Measurements from ENCODE around the gene RCHY1. TPM values are rescaled to one million over a fixed set of nuclear protein-coding genes. Genes with fewer than 3 reads are reported as not detected.

Gene RCHY1
- total and polyA plus RNA-seq, 7 experiments from 2014 or later, result 23.0 to 37.8 (median 29.6) TPM

GRCh38 chr4:75477201-75477600 lies 37.0 kb downstream of the RCHY1 start:
- ChIA-PET CTCF (no interaction called here), POLR2A (no interaction called here)
- DNase-seq (no peak), ATAC-seq (no peak)
- no peaks in the 10 kb centered on the region for H3K27me3 ChIP-seq (ENCODE audit: control insufficient read depth in 2 of 2, insufficient read depth in 2 of 2, low read length in 2 of 2)
- Mint-ChIP-seq H3K27me3 (no peaks in the 10 kb centered on the region), H3K27ac (no peak overlapping the region), H3K4me1 (peaks cover 0 to 5% (median 0%) of the 10 kb centered on the region in 7 donors), H3K36me3 (peaks cover 33 to 79% (median 73%) of the 10 kb centered on the region in 5 donors), H3K9me3 (peaks cover 0 to 21% (median 3%) of the 10 kb centered on the region in 11 donors), H3K4me3 (no peak overlapping the region)
- H3K9me3 ChIP-seq (ENCODE audit: control insufficient read depth in 2 of 3, low read length in 3 of 3), result no peaks in the 10 kb centered on the region
- no peak overlapping the region for H3K27ac ChIP-seq (ENCODE audit: low read depth, low read length)
- H3K36me3 ChIP-seq (ENCODE audit: control insufficient read depth in 2 of 3, insufficient read depth in 3 of 3, low read length in 3 of 3), result peaks cover 3 to 45% (median 4%) of the 10 kb centered on the region in 3 experiments
- no peak overlapping the region for H3K4me3 ChIP-seq (ENCODE audit: low read length)
- H3K4me1 ChIP-seq (ENCODE audit: control insufficient read depth in 2 of 2, insufficient read depth in 2 of 2, low read length in 2 of 2), result no peaks in the 10 kb centered on the region
- intact Hi-C loops (cut with micrococcal nuclease), result no loop called here

- H3K27ac Mint-ChIP-seq, result peak overlapping the region in 1 of 9 donors; percentile 29
- DNase-seq (no peak), ATAC-seq (no peak)
- no peaks in the 10 kb centered on the region for H3K27me3 Mint-ChIP-seq
- H3K4me1 ChIP-seq (ENCODE audit: control insufficient read depth in 2 of 2, insufficient read depth in 2 of 2, low read length in 2 of 2), result no peaks in the 10 kb centered on the region
- H3K4me3 ChIP-seq (ENCODE audit: low read length), result no peak overlapping the region
- H3K9me3 ChIP-seq (ENCODE audit: control insufficient read depth in 2 of 3, low read length in 3 of 3), result no peaks in the 10 kb centered on the region
- no peak overlapping the region for H3K4me3 Mint-ChIP-seq
- ChIA-PET POLR2A (no interaction called here), CTCF (no interaction called here)
- H3K36me3 Mint-ChIP-seq, result peaks cover 4 to 36% (median 24%) of the 10 kb centered on the region in 5 donors
- H3K36me3 ChIP-seq (ENCODE audit: control insufficient read depth in 2 of 3, insufficient read depth in 3 of 3, low read length in 3 of 3), result peaks cover 0 to 3% (median 0%) of the 10 kb centered on the region in 3 experiments
- peaks cover 0 to 4% (median 0%) of the 10 kb centered on the region in 7 donors for H3K4me1 Mint-ChIP-seq
- H3K9me3 Mint-ChIP-seq, result peaks cover 0 to 2% (median 0%) of the 10 kb centered on the region in 11 donors
- no peak overlapping the region for H3K27ac ChIP-seq (ENCODE audit: low read depth, low read length)
- H3K27me3 ChIP-seq (ENCODE audit: control insufficient read depth in 2 of 2, insufficient read depth in 2 of 2, low read length in 2 of 2), result no peaks in the 10 kb centered on the region
- intact Hi-C loops (cut with micrococcal nuclease), result no loop called here
These were observed 43.5 kb downstream of the RCHY1 start for GRCh38 chr4:75470738-75471137.

- Mint-ChIP-seq H3K4me3 (no peak overlapping the region), H3K36me3 (peaks cover 4 to 34% (median 16%) of the 10 kb centered on the region in 5 donors), H3K27me3 (no peaks in the 10 kb centered on the region), H3K27ac (no peak overlapping the region), H3K9me3 (peaks cover 0 to 5% (median under 1%) of the 10 kb centered on the region in 11 donors), H3K4me1 (peaks cover 0 to 4% (median 0%) of the 10 kb centered on the region in 7 donors)
- H3K36me3 ChIP-seq (ENCODE audit: control insufficient read depth in 2 of 3, insufficient read depth in 3 of 3, low read length in 3 of 3), result peaks cover 0 to 3% (median 0%) of the 10 kb centered on the region in 3 experiments
- H3K4me1 ChIP-seq (ENCODE audit: control insufficient read depth in 2 of 2, insufficient read depth in 2 of 2, low read length in 2 of 2), result no peaks in the 10 kb centered on the region
- H3K27me3 ChIP-seq (ENCODE audit: control insufficient read depth in 2 of 2, insufficient read depth in 2 of 2, low read length in 2 of 2), result no peaks in the 10 kb centered on the region
- intact Hi-C loops (cut with micrococcal nuclease), result no loop called here
- CTCF ChIA-PET, result no interaction called here
- DNase-seq, result no peak
- no peak overlapping the region for H3K27ac ChIP-seq (ENCODE audit: low read depth, low read length)
- ATAC-seq, result no peak
- H3K4me3 ChIP-seq (ENCODE audit: low read length), result no peak overlapping the region
- H3K9me3 ChIP-seq (ENCODE audit: control insufficient read depth in 2 of 3, low read length in 3 of 3), result no peaks in the 10 kb centered on the region
- POLR2A ChIA-PET, result no interaction called here
These were observed 44.3 kb downstream of the RCHY1 start for GRCh38 chr4:75469896-75470295.

- POLR2A ChIA-PET, result no interaction called here
- no peaks in the 10 kb centered on the region for H3K4me1 Mint-ChIP-seq
- peaks cover 0 to 27% (median 5%) of the 10 kb centered on the region in 11 donors for H3K9me3 Mint-ChIP-seq
- peaks cover 0 to 17% (median 8%) of the 10 kb centered on the region in 5 donors for H3K27me3 Mint-ChIP-seq
- CTCF ChIA-PET, result no interaction called here
- no peak overlapping the region for H3K4me3 Mint-ChIP-seq
- H3K27ac Mint-ChIP-seq, result no peak overlapping the region
- H3K4me3 ChIP-seq (ENCODE audit: low read length), result no peak overlapping the region
- intact Hi-C loops (cut with micrococcal nuclease), result no loop called here
- no peak overlapping the region for H3K27ac ChIP-seq (ENCODE audit: low read depth, low read length)
- H3K4me1 ChIP-seq (ENCODE audit: control insufficient read depth in 2 of 2, insufficient read depth in 2 of 2, low read length in 2 of 2), result no peaks in the 10 kb centered on the region
- H3K27me3 ChIP-seq (ENCODE audit: control insufficient read depth in 2 of 2, insufficient read depth in 2 of 2, low read length in 2 of 2), result peaks cover 0 to 4% of the 10 kb centered on the region in 2 donors
- DNase-seq (no peak), ATAC-seq (no peak)
- H3K9me3 ChIP-seq (ENCODE audit: control insufficient read depth in 2 of 3, low read length in 3 of 3), result no peaks in the 10 kb centered on the region
- peaks cover 0 to 4% (median 0%) of the 10 kb centered on the region in 5 donors for H3K36me3 Mint-ChIP-seq
- no peaks in the 10 kb centered on the region for H3K36me3 ChIP-seq (ENCODE audit: control insufficient read depth in 2 of 3, insufficient read depth in 3 of 3, low read length in 3 of 3)
These were observed 56.8 kb downstream of the RCHY1 start for GRCh38 chr4:75457365-75457764.

GRCh38 chr4:75434105-75434504 lies 80.1 kb downstream of the RCHY1 start:
- Mint-ChIP-seq H3K27me3 (peaks cover 0 to 45% (median 31%) of the 10 kb centered on the region in 5 donors), H3K4me1 (no peaks in the 10 kb centered on the region), H3K36me3 (peaks cover 0 to 18% (median 4%) of the 10 kb centered on the region in 5 donors), H3K4me3 (no peak overlapping the region), H3K27ac (no peak overlapping the region), H3K9me3 (peaks cover 6 to 32% (median 21%) of the 10 kb centered on the region in 11 donors)
- no peak overlapping the region for H3K27ac ChIP-seq (ENCODE audit: low read depth, low read length)
- H3K27me3 ChIP-seq (ENCODE audit: control insufficient read depth in 2 of 2, insufficient read depth in 2 of 2, low read length in 2 of 2), result no peaks in the 10 kb centered on the region
- ATAC-seq, result no peak
- DNase-seq, result no peak
- ChIA-PET CTCF (no interaction called here), POLR2A (no interaction called here)
- no peaks in the 10 kb centered on the region for H3K4me1 ChIP-seq (ENCODE audit: control insufficient read depth in 2 of 2, insufficient read depth in 2 of 2, low read length in 2 of 2)
- intact Hi-C loops (cut with micrococcal nuclease), result no loop called here
- no peaks in the 10 kb centered on the region for H3K36me3 ChIP-seq (ENCODE audit: control insufficient read depth in 2 of 3, insufficient read depth in 3 of 3, low read length in 3 of 3)
- H3K9me3 ChIP-seq (ENCODE audit: control insufficient read depth in 2 of 3, low read length in 3 of 3), result no peaks in the 10 kb centered on the region
- H3K4me3 ChIP-seq (ENCODE audit: low read length), result no peak overlapping the region

GRCh38 chr4:75432683-75433082 lies 81.5 kb downstream of the RCHY1 start:
- Mint-ChIP-seq H3K27me3 (peaks cover 0 to 45% (median 30%) of the 10 kb centered on the region in 5 donors), H3K9me3 (peaks cover 6 to 29% (median 18%) of the 10 kb centered on the region in 11 donors), H3K4me1 (no peaks in the 10 kb centered on the region), H3K27ac (no peak overlapping the region), H3K36me3 (peaks cover 0 to 18% (median 4%) of the 10 kb centered on the region in 5 donors), H3K4me3 (no peak overlapping the region)
- Histone ChIP-seq H3K4me1 (ENCODE audit: control insufficient read depth in 2 of 2, insufficient read depth in 2 of 2, low read length in 2 of 2) (no peaks in the 10 kb centered on the region), H3K27me3 (ENCODE audit: control insufficient read depth in 2 of 2, insufficient read depth in 2 of 2, low read length in 2 of 2) (no peaks in the 10 kb centered on the region), H3K36me3 (ENCODE audit: control insufficient read depth in 2 of 3, insufficient read depth in 3 of 3, low read length in 3 of 3) (no peaks in the 10 kb centered on the region), H3K9me3 (ENCODE audit: control insufficient read depth in 2 of 3, low read length in 3 of 3) (no peaks in the 10 kb centered on the region), H3K27ac (ENCODE audit: low read depth, low read length) (no peak overlapping the region), H3K4me3 (ENCODE audit: low read length) (no peak overlapping the region)
- intact Hi-C loops (cut with micrococcal nuclease), result no loop called here
- POLR2A ChIA-PET, result no interaction called here
- CTCF ChIA-PET, result no interaction called here
- DNase-seq (no peak), ATAC-seq (no peak)

- Histone ChIP-seq H3K9me3 (ENCODE audit: control insufficient read depth in 2 of 3, low read length in 3 of 3) (no peaks in the 10 kb centered on the region), H3K27me3 (ENCODE audit: control insufficient read depth in 2 of 2, insufficient read depth in 2 of 2, low read length in 2 of 2) (no peaks in the 10 kb centered on the region), H3K4me3 (ENCODE audit: low read length) (no peak overlapping the region), H3K36me3 (ENCODE audit: control insufficient read depth in 2 of 3, insufficient read depth in 3 of 3, low read length in 3 of 3) (no peaks in the 10 kb centered on the region), H3K27ac (ENCODE audit: low read depth, low read length) (no peak overlapping the region), H3K4me1 (ENCODE audit: control insufficient read depth in 2 of 2, insufficient read depth in 2 of 2, low read length in 2 of 2) (no peaks in the 10 kb centered on the region)
- ChIA-PET CTCF (no interaction called here), POLR2A (no interaction called here)
- peaks cover 0 to 12% (median 3%) of the 10 kb centered on the region in 11 donors for H3K9me3 Mint-ChIP-seq
- no peaks in the 10 kb centered on the region for H3K4me1 Mint-ChIP-seq
- H3K27me3 Mint-ChIP-seq, result peaks cover 2 to 17% (median 14%) of the 10 kb centered on the region in 5 donors
- intact Hi-C loops (cut with micrococcal nuclease), result no loop called here
- no peak overlapping the region for H3K27ac Mint-ChIP-seq
- no peak overlapping the region for H3K4me3 Mint-ChIP-seq
- no peak for ATAC-seq
- H3K36me3 Mint-ChIP-seq, result peaks cover 0 to 10% (median 0%) of the 10 kb centered on the region in 5 donors
- no peak for DNase-seq
These were observed 85.0 kb downstream of the RCHY1 start for GRCh38 chr4:75429208-75429607.

Data from naive thymus-derived CD4-positive, alpha-beta T cell (primary cell).